Psoas muscle (tissue), 8 donors: Measurements from ENCODE around the gene GARIN1A. TPM values are rescaled to one million over a fixed set of nuclear protein-coding genes. Genes with fewer than 3 reads are reported as not detected.

Experiments
- ATAC-seq, 4 donors: fragments of 200-7000 bp; cut with Tn5 transposase; one replicate each; pipeline ENCODE4 v1.9.1; 2020; ENCODE audit warnings: moderate library complexity in 3 of 4, mild to moderate bottlenecking in 2 of 4
- DNase-seq, 2 donors: peaks; one replicate each; pipeline ENCODE4 v3.0.0-alpha.2; 2020
- H3K27ac ChIP-seq: fragments of 200-600 bp; one replicate; pipeline ENCODE4 v1.8.0; 2022
- H3K27me3 ChIP-seq, 3 donors: fragments of 200-600 bp in 1 of 3; one replicate each; pipeline versions ENCODE4 v1.6.1 to v1.8.0; 2013 to 2022; ENCODE audit warnings: low read length in 2 of 3, mild to moderate bottlenecking in 2 of 3, moderate library complexity in 1 of 3; ENCODE audit not compliant: insufficient read depth in 3 of 3
- H3K36me3 ChIP-seq, 2 donors: fragments of 200-600 bp in 1 of 2; one replicate each; pipeline versions ENCODE4 v1.6.1 to v1.8.0; 2013 to 2022; ENCODE audit warnings: low read depth in 1 of 2, mild to moderate bottlenecking in 1 of 2, moderate library complexity in 1 of 2; ENCODE audit not compliant: insufficient read depth in 1 of 2
- H3K4me1 ChIP-seq: fragments of 200-600 bp; one replicate; pipeline ENCODE4 v1.8.0; 2022
- H3K4me3 ChIP-seq: fragments of 200-600 bp; one replicate; pipeline ENCODE4 v1.8.0; 2022; ENCODE audit warnings: mild to moderate bottlenecking
- H3K9me3 ChIP-seq: fragments of 200-600 bp; one replicate; pipeline ENCODE4 v1.8.0; 2022
- CTCF ChIP-seq: fragments of 200-600 bp; IDR thresholded peaks from one replicate; pipeline ENCODE4 v1.8.0; 2022; ENCODE audit warnings: antibody characterized with exemption
- intact Hi-C, 2 donors: fragments of 100-400 bp; cut with DNase I; formaldehyde crosslinking; loops; one replicate each; pipeline versions ENCODE4 v1.11.0 to v1.14.2; 2022
- polyA plus RNA-seq, 3 donors: library from polyadenylated mRNA; stranded (reverse); fragments of 200-250 nt; gene quantifications; one replicate each; pipeline ENCODE4 v1.2.3, GENCODE V29; 2013
- total RNA-seq, 4 donors: library from RNA; stranded (reverse); fragmentation: NEBNext Ultra II Directional in 2 of 4; extraction: Animal tissue kit (Norgen Biotek cat#: 25700) in 2 of 4; gene quantifications; one replicate each; pipeline versions ENCODE4 v1.2.1 to v1.2.4, GENCODE V29; 2021 to 2023
- donor health status: healthy with polysubstance abuse.
- donor health status: DM: no; HTN: no; CAD: no; lungs with moderate emphysema.
- donor health status: Bipolar disorder and iron deficiency.
- donor health status: healthy.
- donor health status: DM: yes; HTN: yes; CAD: no.
- donor health status: DM: no; HTN: no; CAD: no.
- donor health status: DM: no; HTN: no; CAD: no.
- donor health status: DM: yes; HTN: yes; CAD: no.

The GARIN1A gene
- total and polyA plus RNA-seq, 7 donors = 0.27 to 3.3 (median 0.82) TPM

GRCh38 chr7:128721376-128721775 lies 49.3 kb downstream of the GARIN1A start:
- H3K27ac ChIP-seq = no peak overlapping the region
- no peak for TF ChIP-seq CTCF
- DNase-seq = no peak
- no peaks in the 10 kb centered on the region for H3K36me3 ChIP-seq
- no peak for ATAC-seq
- intact Hi-C loops = no loop called here
- H3K4me3 ChIP-seq = no peak overlapping the region
- H3K4me1 ChIP-seq = no peaks in the 10 kb centered on the region
- H3K27me3 ChIP-seq = no peaks in the 10 kb centered on the region
- no peaks in the 10 kb centered on the region for H3K9me3 ChIP-seq

Other genes with a start within 250 kb of the GARIN1A start
- gene HILPDA, start 216.4 kb upstream of the GARIN1A start, total RNA-seq = 1 to 10 TPM; 1.9 to 6.0 (median 2.8) TPM
- 1 to 10 TPM; 4.1 to 9.7 (median 8.5) TPM for gene HILPDA, start 216.4 kb upstream of the GARIN1A start, polyA plus RNA-seq
- 10 to 100 TPM; 18.1 to 29.2 (median 21.8) TPM for gene METTL2B, start 195.5 kb upstream of the GARIN1A start, total RNA-seq
- 10 to 100 TPM; 11.8 to 26.0 (median 24.2) TPM for gene METTL2B, start 195.5 kb upstream of the GARIN1A start, polyA plus RNA-seq
- 100 to 1,000 TPM in 1 of 4 donors, 10 to 100 TPM in 3; 52.0 to 236 (median 80.9) TPM for gene CALU, start 67.1 kb downstream of the GARIN1A start, total RNA-seq
- 100 to 1,000 TPM in 2 of 3 donors, 10 to 100 TPM in 1; 84.6 to 215 (median 141) TPM for gene CALU, start 67.1 kb downstream of the GARIN1A start, polyA plus RNA-seq
- gene OPN1SW, start 103.5 kb downstream of the GARIN1A start, total RNA-seq = not detected
- under 1 TPM in 1 of 3 donors, not detected in 2; 0.10 TPM for gene OPN1SW, start 103.5 kb downstream of the GARIN1A start, polyA plus RNA-seq
- gene CCDC136, start 119.7 kb downstream of the GARIN1A start, total RNA-seq = 10 to 100 TPM in 2 of 4 donors, 1 to 10 TPM in 2; 3.9 to 15.7 (median 11.7) TPM
- gene CCDC136, start 119.7 kb downstream of the GARIN1A start, polyA plus RNA-seq = 10 to 100 TPM; 13.4 to 24.5 (median 15.5) TPM
- gene FLNC, start 158.1 kb downstream of the GARIN1A start, total RNA-seq = 1,000 to 10,000 TPM; 2,884 to 6,311 (median 4,401) TPM
- gene FLNC, start 158.1 kb downstream of the GARIN1A start, polyA plus RNA-seq = 1,000 to 10,000 TPM; 1,080 to 4,011 (median 1,658) TPM
- gene ATP6V1F, start 190.6 kb downstream of the GARIN1A start, total RNA-seq = 100 to 1,000 TPM; 103 to 210 (median 131) TPM
- gene ATP6V1F, start 190.6 kb downstream of the GARIN1A start, polyA plus RNA-seq = 100 to 1,000 TPM; 141 to 156 (median 143) TPM
- under 1 TPM; 0.08 to 0.34 (median 0.23) TPM for gene KCP, start 238.4 kb downstream of the GARIN1A start, total RNA-seq
- gene KCP, start 238.4 kb downstream of the GARIN1A start, polyA plus RNA-seq = under 1 TPM; 0.03 to 0.16 (median 0.12) TPM